Measurements from ENCODE around the gene UBN1. TPM values are rescaled to one million over a fixed set of nuclear protein-coding genes. Genes with fewer than 3 reads are reported as not detected.

Gene UBN1
- total RNA-seq, 2 experiments from 2014 or later = 45.7 to 45.8 TPM

GRCh38 chr16:4802659-4803287, 44.5 kb upstream of the UBN1 start:
- no peaks in the 10 kb centered on the region for H3K27me3 Mint-ChIP-seq
- ChIA-PET POLR2A (interaction anchor here (0.5 to 3.0 kb wide), 14 partner anchors 8 to 1013 kb away, joined by 3 to 38 read pairs (median 4); partner anchors contain the start of genes ANKS3, DNAAF8, GLYR1 and MGRN1), CTCF (interaction anchor here (0.6 to 1.6 kb wide), 4 partner anchors 34 to 153 kb away, joined by 3 to 5 read pairs (median 3); partner anchors contain the start of genes ANKS3 and DNAAF8)
- Histone ChIP-seq H3K36me3 (ENCODE audit: insufficient read depth, low read length) (peaks cover 36% of the 10 kb centered on the region), H3K4me3 (ENCODE audit: low read length) (peak overlapping the region; percentile 61), H3K9me3 (ENCODE audit: control insufficient read depth in 1 of 2, insufficient read depth in 1 of 2, low read length in 2 of 2) (no peaks in the 10 kb centered on the region), H3K4me1 (ENCODE audit: insufficient read depth, low read length) (peaks cover 24% of the 10 kb centered on the region), H3K27ac (ENCODE audit: low read depth in 1 of 2, low read length in 2 of 2) (peak overlapping the region in 1 of 2 donors; percentile 56), H3K27me3 (ENCODE audit: control insufficient read depth in 1 of 2, insufficient read depth in 2 of 2, low read length in 2 of 2) (no peaks in the 10 kb centered on the region)
- H3K36me3 Mint-ChIP-seq (ENCODE audit: low read depth) = peaks cover 31% of the 10 kb centered on the region
- intact Hi-C loops (cut with DNase I, micrococcal nuclease) = loop anchor here (1.0 to 10.0 kb wide), 4 partner anchors 34 to 188 kb away; partner anchors contain the start of genes ANKS3 (in 2 of the 2), DNAAF8 (in 2 of the 2) and UBALD1 (in 1 of the 2)
- DNase-seq = peak; percentile 76 to 93 (median 88)
- peak; percentile 83 for ATAC-seq (ENCODE audit: poor library complexity)
- peak overlapping the region; percentile 92 for H3K4me3 Mint-ChIP-seq
- H3K4me1 Mint-ChIP-seq (ENCODE audit: low read depth) = peaks cover 22% of the 10 kb centered on the region
- TF ChIP-seq, protein P1, sequence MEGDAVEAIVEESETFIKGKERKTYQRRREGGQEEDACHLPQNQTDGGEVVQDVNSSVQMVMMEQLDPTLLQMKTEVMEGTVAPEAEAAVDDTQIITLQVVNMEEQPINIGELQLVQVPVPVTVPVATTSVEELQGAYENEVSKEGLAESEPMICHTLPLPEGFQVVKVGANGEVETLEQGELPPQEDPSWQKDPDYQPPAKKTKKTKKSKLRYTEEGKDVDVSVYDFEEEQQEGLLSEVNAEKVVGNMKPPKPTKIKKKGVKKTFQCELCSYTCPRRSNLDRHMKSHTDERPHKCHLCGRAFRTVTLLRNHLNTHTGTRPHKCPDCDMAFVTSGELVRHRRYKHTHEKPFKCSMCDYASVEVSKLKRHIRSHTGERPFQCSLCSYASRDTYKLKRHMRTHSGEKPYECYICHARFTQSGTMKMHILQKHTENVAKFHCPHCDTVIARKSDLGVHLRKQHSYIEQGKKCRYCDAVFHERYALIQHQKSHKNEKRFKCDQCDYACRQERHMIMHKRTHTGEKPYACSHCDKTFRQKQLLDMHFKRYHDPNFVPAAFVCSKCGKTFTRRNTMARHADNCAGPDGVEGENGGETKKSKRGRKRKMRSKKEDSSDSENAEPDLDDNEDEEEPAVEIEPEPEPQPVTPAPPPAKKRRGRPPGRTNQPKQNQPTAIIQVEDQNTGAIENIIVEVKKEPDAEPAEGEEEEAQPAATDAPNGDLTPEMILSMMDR (IDR thresholded peaks at IDR 0.05) = no peak
- no peaks in the 10 kb centered on the region for H3K9me3 Mint-ChIP-seq
- H3K27ac Mint-ChIP-seq = peak overlapping the region; percentile 96

DNA sequence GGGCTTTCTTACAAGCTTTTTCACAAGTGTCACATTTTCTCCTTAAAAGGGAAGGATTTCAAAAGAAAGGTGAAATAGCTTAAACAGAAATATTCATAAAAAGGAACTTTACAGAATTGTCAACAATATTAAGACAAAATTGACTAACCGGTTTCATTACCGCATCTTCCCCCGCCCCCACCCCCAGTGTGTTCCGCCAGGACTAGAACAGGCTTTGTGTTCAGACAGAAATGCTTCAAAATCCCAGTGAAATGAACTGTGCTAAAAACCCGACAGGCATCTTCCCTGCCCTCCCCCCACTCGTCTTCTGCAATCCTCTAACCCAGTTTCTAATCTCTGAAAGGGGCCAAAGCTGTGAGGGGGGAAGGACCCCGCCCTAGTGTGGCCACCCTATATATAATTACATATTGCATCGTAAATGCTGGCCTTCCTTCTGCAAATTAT, 43.9 kb upstream of the UBN1 start:
- intact Hi-C loops (cut with DNase I, micrococcal nuclease) = loop anchor here in 1 of 2 experiments (2.0 to 10.0 kb wide), 2 partner anchors 69 to 189 kb away; partner anchors contain the start of genes ANKS3, DNAAF8 and UBALD1

More for the DNA sequence above, 43.9 kb upstream of the UBN1 start:
- TF ChIP-seq, protein P1 (IDR thresholded peaks at IDR 0.05) = no peak
- Mint-ChIP-seq H3K36me3 (ENCODE audit: low read depth) (peaks cover 33% of the 10 kb centered on the region), H3K27ac (peak overlapping the region; percentile 96), H3K4me3 (peak overlapping the region; percentile 92), H3K27me3 (no peaks in the 10 kb centered on the region), H3K4me1 (ENCODE audit: low read depth) (peaks cover 22% of the 10 kb centered on the region), H3K9me3 (no peaks in the 10 kb centered on the region)
- CTCF ChIA-PET = interaction anchor here (0.6 to 1.6 kb wide), 4 partner anchors 34 to 153 kb away, joined by 3 to 5 read pairs (median 3); partner anchors contain the start of genes ANKS3 and DNAAF8
- POLR2A ChIA-PET = interaction anchor here (1.0 to 3.0 kb wide), 10 partner anchors 10 to 231 kb away, joined by 3 to 38 read pairs (median 7); partner anchors contain the start of genes ANKS3, DNAAF8, GLYR1 and MGRN1
- ATAC-seq (ENCODE audit: poor library complexity) (no peak), DNase-seq (no peak)
- H3K9me3 ChIP-seq (ENCODE audit: control insufficient read depth in 1 of 2, insufficient read depth in 1 of 2, low read length in 2 of 2) = no peaks in the 10 kb centered on the region
- H3K36me3 ChIP-seq (ENCODE audit: insufficient read depth, low read length) = peaks cover 38% of the 10 kb centered on the region
- peak overlapping the region; percentile 61 for H3K4me3 ChIP-seq (ENCODE audit: low read length)
- H3K4me1 ChIP-seq (ENCODE audit: insufficient read depth, low read length) = peaks cover 24% of the 10 kb centered on the region
- H3K27me3 ChIP-seq (ENCODE audit: control insufficient read depth in 1 of 2, insufficient read depth in 2 of 2, low read length in 2 of 2) = no peaks in the 10 kb centered on the region
- no peak overlapping the region for H3K27ac ChIP-seq (ENCODE audit: low read depth in 1 of 2, low read length in 2 of 2)

Measured in CD4-positive, alpha-beta T cell (primary cell).